Measurements from ENCODE around the gene PELI2. TPM values are rescaled to one million over a fixed set of nuclear protein-coding genes. Genes with fewer than 3 reads are reported as not detected.
"Not testable (repeated sequence)": the region's sequence is repeated elsewhere in the genome, so short reads cannot be mapped to it uniquely, and the experiment has no call there.

Gene PELI2
- total RNA-seq, 1 experiment from 2014 or later, result 0.84 TPM

DNA sequence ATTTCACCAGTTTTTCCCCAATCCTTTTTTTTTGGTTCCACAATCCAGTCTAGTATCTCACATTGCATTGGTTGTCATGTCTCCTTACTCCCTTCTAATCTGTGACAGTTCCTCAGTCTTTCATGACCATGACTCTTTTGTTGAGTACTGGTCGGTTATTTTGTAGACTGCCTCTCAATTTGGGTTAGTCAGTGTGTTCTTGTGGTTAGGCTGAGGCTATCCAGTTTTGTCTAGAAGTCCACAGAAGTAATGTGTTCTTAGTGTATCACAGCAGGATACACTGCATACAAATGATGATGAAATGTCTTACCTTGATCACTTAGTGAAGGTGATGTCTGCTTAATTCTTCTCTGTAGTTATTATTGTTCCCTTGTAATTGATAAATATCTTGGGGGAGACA is 24.8 kb downstream of the PELI2 start:
- DNase-seq (ENCODE audit: low read depth), result no peak

DNA sequence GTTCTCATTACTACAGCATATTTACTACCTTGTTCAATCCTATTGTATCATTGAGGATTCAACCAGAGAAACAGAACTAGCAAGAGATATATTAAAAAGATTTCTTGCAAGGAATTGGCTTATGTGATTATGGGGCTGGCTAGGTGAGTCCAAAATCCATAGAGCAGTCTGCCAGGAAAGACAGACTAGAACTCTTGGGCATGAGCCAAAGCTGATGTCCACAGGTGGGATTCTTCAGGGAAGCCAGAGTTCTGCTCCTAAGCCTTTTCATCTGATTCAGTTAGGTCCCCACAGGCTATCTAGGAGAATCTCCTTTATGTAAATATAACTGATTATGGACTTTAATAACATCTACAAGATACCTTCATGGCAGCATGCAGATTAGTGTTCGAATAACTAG is 26.0 kb downstream of the PELI2 start:
- DNase-seq (ENCODE audit: low read depth), result no peak

- DNase-seq (ENCODE audit: low read depth), result no peak
These were observed 27.1 kb downstream of the PELI2 start for GRCh38 chr14:56145181-56145769.

- DNase-seq (ENCODE audit: low read depth), result peak; percentile 31
These were observed 27.8 kb downstream of the PELI2 start for GRCh38 chr14:56145965-56146364.

DNA sequence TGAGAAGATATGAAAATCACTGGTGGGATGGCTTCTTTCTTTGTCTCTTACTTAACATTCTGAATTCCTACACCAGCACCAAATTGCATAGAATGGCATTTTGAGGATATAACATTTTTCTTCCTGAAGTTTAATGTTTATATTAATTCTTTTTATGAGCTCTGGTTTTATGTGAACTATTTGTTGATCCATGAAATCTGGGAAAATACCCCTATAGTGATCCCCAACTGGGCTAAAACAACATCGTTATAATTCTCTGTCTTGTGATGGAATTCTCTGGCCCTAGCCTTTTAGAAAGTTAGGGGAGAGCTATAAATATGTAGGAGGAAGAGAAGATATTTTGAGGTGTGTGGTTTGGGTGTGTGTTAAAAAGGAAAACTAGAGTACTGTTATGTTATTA is 29.2 kb downstream of the PELI2 start:
- DNase-seq (ENCODE audit: low read depth), result no peak

- no peak for DNase-seq (ENCODE audit: low read depth)
These were observed 30.0 kb downstream of the PELI2 start for GRCh38 chr14:56147986-56148901.

DNA sequence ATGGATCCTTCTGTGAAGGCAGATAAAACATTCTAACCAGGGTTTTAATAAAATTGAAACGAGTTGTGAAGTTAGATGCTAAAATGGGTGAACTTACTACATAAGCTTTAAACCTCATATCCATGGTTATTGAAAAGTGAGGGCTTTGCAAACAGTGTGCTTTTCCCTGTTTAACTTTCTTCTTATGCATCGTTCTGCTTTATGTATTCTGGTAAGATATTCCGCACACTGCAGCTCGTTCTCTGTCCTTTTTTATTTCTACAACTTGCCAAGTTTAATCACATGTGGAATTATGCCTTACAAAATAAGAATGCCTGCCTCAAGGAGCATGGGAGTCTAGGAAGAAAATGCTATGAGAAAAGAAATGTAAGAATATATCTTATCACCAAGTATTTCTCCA is 30.9 kb downstream of the PELI2 start:
- DNase-seq (ENCODE audit: low read depth), result no peak

GRCh38 chr14:56149995-56150394 is 31.8 kb downstream of the PELI2 start:
- DNase-seq (ENCODE audit: low read depth), result no peak

- no peak for DNase-seq (ENCODE audit: low read depth)
These were observed 32.6 kb downstream of the PELI2 start for GRCh38 chr14:56150645-56151345.

GRCh38 chr14:56152221-56152620 is 34.0 kb downstream of the PELI2 start:
- no peak for DNase-seq (ENCODE audit: low read depth)

DNA sequence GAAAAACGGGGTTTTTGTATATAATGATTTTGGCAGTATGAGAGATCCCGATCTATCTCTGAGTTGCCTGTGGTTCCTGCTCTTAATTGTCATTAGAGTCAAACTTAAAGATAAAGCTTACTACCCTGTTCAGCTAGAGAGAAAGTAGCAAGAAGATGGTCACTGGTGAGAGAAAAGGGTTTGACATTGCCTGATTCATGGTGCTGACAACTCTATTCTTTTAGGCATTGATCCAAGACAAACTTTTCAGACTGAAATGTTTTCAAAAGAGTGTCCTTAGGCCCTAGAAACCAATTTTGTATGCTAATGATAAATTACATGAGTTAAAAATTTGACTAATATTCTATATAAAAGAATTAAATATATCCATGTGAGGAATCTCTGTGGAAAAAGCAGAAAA is 35.1 kb downstream of the PELI2 start:
- no peak for DNase-seq (ENCODE audit: low read depth)

DNA sequence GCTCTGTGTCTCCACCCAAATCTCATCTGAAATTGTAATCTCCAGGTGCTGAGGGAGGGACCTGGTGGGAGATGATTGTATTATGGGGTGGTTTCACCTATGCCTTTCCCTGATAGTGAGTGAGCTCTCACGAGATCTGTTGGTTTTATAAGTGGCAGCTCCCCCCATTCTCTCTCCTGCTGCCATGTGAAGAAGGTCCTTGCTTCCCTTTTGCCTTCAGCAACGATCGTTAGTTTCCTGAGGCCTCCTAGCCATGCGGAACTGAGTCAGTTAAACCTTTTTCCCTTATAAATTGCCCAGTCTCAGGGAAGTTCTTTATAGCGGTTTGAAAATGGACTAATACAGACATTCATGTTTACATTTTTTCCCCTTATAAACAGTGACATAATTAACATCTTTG is 36.1 kb downstream of the PELI2 start:
- DNase-seq (ENCODE audit: low read depth), result no peak

GRCh38 chr14:56156096-56156495 is 37.9 kb downstream of the PELI2 start:
- no peak for DNase-seq (ENCODE audit: low read depth)

DNA sequence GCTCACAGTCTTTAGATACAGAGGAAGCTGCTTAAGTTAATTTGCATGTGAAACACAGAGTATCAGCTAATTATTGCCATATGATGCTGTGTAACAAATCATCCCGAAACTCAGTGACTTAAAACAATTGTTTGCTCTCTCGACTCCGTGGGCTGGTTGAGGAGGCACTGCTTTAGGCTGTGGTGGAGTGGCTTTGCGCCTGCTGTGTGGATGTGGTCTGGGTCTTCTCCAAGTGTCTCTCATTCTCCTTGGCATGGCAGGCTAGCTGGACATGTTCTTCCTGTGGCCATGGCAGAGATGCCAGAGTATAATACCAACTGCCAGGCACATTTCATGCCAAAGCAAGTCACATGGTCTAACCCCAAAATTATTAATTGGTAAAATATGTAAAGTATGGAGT is 40.9 kb downstream of the PELI2 start:
- DNase-seq (ENCODE audit: low read depth), result no peak

DNA sequence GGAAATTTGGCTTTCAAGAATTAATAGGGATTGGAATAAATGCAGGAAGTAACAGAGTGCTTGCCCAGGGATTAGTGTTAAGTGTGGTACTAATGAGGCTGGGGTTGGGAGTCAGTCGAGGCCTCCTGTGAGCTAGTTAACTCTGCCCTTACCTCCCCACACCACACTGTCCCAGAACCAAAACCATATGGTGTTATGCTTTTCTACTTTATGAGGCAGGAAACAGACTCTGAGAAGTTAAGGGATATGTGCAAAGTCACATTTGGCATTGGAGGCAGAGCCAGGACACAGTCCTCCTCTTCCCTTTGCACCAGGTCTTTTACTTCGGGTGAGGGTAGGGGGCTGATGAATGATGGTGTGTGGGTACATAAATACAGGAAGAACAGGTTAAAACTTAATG is 41.9 kb downstream of the PELI2 start:
- DNase-seq (ENCODE audit: low read depth), result no peak

DNA sequence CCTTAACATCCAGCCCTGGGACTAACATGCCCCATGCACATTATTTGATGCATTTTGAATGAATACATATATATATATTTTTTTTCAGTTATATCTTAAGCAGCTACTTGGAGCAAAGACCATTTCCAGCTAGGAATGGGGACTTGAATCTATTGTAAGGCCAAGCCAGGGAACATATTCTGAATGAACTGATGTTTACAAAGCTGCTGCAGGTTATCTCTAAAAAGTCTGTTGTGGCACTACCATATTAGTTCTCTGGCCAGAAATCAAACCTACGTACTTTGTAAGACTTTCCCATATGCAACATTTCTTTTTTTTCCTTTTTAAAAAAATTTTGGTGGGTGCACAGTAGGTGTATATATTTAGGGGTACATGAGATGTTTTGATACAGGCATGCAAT is 43.4 kb downstream of the PELI2 start:
- DNase-seq (ENCODE audit: low read depth), result no peak

- no peak for DNase-seq (ENCODE audit: low read depth)
These were observed 44.3 kb downstream of the PELI2 start for GRCh38 chr14:56162476-56162875.

DNA sequence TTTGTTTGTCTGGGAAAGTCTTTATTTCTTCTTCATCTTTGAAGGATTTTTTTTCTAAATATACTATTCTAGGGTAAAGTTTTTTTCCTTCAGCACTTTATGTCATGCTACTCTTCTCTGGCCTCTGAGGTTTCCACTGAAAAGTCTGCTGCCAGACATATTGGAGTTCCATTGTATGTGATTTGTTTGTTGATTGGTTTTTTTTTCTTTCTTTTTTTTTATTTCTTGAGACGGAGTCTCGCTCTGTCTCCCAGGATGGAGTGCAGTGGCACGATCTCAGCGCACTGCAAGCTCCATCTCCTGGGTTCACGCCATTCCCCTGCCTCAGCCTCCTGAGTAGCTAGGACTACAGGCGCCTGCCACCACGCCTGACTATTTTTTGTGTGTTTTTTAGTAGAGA is 48.4 kb downstream of the PELI2 start:
- not testable (repeated sequence) for DNase-seq (ENCODE audit: low read depth)

GRCh38 chr14:56168007-56168616 is 49.9 kb downstream of the PELI2 start:
- DNase-seq (ENCODE audit: low read depth), result no peak

DNA sequence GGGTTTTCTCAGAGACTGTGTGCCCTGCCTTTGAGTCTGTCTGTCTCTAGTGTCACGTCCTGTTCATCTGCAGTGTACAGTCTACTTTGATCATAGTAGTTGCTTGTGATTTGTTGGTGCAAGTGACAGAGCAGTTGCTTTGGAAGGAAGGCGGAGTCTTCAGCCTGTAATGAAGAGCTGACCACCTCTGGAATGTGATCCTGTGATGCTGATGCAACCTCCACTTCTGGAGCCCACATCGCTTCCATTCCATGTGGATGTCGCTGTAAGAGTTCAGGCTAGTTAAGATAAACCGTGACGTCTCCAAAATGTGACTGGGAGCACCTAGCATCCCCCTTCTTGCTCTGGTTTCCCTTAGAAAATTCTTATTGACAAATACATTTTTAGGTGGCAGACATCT is 51.8 kb downstream of the PELI2 start:
- DNase-seq (ENCODE audit: low read depth), result no peak

DNA sequence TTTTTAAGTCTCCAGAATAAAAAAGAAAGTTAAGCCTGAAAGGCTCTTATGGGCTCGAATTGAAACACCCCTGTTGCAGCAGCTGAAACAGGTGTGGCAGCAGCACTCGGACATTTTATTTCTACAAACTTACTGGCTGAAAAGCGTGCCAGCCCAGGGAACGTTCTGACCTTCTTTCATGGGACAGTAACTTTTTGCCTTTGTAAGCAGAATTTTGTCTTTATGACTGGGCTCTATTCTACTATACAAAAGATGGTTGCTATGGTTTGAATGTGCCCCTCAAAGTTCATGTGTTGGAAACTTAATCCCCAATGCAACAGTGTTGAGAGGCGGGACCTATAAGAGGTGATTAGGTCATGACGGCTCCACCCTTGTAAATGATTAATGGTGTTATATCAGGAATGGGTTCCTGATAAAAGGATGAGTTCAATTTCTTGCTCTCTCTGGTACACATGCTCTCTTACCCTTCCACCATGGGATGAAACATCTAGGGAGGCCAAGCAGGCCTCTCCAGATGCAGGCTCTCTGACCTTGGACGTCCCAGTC is 52.7 kb downstream of the PELI2 start:
- DNase-seq (ENCODE audit: low read depth), result no peak

DNA sequence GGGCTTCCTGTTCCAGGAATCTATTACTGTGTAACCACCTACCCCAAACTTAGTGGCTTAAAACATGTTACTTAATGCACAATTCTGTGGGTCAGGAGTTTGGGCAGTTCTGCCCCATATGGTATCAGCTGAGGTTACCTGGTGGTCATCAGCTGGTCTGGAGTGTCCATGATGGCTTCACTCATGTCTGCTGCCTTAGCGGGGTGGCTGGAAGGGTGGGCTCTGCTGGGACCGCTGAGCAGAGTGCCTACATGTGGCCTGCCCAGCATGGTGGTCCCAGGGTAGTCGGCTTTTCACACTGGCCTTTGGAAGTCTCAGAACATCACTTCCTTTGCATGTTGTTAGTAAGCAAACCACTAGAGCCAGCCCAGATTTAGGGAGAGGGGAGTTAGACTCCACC is 53.9 kb downstream of the PELI2 start:
- DNase-seq (ENCODE audit: low read depth), result no peak
